ENCODE data around the gene ST6GALNAC5. TPM values are rescaled to one million over a fixed set of nuclear protein-coding genes. Genes with fewer than 3 reads are reported as not detected.

Gene ST6GALNAC5
- total and polyA plus RNA-seq, 2 of the 13 experiments (the other 11 are each of a cell fraction or from before 2014, with no cell fraction given) = not detected

DNA sequence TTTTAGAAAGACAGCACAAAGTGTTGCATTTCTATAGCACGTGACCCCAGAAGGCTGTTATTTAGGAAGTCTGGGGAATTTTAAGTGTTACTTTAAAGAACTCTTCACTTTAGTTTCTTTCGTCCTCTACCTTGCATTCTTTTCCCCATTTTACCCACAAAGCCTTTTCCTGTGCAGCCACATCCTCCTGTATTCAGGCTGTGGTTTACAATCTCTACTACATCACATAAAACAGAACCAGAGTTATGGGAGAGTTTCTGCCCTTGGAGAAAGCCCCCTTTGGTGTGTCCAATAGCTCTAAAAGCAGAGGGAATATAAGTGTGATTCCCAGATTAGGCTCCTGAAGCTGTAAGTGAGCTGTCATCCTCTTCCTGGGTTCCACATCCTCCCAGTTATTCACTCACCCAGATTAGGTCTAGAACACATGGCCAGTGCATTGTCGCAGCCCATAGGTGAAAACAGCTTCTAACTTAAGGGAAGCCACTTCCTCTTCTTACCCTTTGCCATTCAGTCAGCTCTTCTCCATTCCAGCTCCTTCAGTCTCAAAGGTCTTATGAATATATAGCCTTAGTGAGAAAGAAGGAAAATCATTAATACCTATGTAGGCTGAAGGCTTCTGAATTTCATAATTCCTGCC, 180.8 kb downstream of the ST6GALNAC5 start:
- Histone ChIP-seq H3K27ac (ENCODE audit: extremely low read length, insufficient read depth, low read length) (no peak overlapping the region), H3K36me3 (replicated peaks in 1 of 2; ENCODE audit: control insufficient read depth in 1 of 2, insufficient read depth in 2 of 2, low read length in 2 of 2) (no peaks in the 10 kb centered on the region), H3K4me3 (replicated peaks in 1 of 3; ENCODE audit: insufficient read depth in 1 of 3, low read depth in 2 of 3, low read length in 3 of 3) (no peak overlapping the region), H3K79me2 (ENCODE audit: insufficient read depth, low read length) (no peaks in the 10 kb centered on the region), H3K4me2 (ENCODE audit: low read depth, low read length) (no peak overlapping the region), H3K9me3 (ENCODE audit: low read length) (no peaks in the 10 kb centered on the region), H3K4me1 (ENCODE audit: insufficient read depth, low read length) (no peaks in the 10 kb centered on the region), H3K27me3 (ENCODE audit: control insufficient read depth in 1 of 2, insufficient read depth in 2 of 2, low read length in 2 of 2) (no peaks in the 10 kb centered on the region; a peak in 1 of 5 replicates), H2AFZ (ENCODE audit: low read length) (no peak overlapping the region), H4K20me1 (ENCODE audit: insufficient read depth, low read length) (no peaks in the 10 kb centered on the region), H3K9ac (ENCODE audit: insufficient read depth, low read depth, low read length) (no peak overlapping the region)
- POLR2A ChIA-PET = no interaction called here
- CTCF ChIA-PET (ENCODE audit: low intra/inter-chr PET ratio, low total read pairs) = no interaction called here
- DNase-seq (ENCODE audit: low spot score) (no peak), FAIRE-seq (no peak), ATAC-seq (no peak)
- in situ Hi-C loops (cut with HindIII; ENCODE audit: extremely low pct_ligation_motif_present, low pct_unique_long_range_greater_than_20kb) = no loop called here
- WGBS (ENCODE audit: low lambda C conversion rate) = 10% methylated on average over 3 of the region's 3 CpGs
- intact Hi-C loops (cut with micrococcal nuclease; ENCODE audit: unreplicated experiment) = no loop called here
- no TSS peak for BruUV-seq (replicated peaks)
- TF ChIP-seq MEF2D (CRISPR knock-in tag; IDR thresholded peaks at IDR 0.05) = no peak
- no peak for TF ChIP-seq MXI1 (IDR thresholded peaks at IDR 0.05; ENCODE audit: borderline replicate concordance, low read depth, low read length)
- TF ChIP-seq, protein P1, sequence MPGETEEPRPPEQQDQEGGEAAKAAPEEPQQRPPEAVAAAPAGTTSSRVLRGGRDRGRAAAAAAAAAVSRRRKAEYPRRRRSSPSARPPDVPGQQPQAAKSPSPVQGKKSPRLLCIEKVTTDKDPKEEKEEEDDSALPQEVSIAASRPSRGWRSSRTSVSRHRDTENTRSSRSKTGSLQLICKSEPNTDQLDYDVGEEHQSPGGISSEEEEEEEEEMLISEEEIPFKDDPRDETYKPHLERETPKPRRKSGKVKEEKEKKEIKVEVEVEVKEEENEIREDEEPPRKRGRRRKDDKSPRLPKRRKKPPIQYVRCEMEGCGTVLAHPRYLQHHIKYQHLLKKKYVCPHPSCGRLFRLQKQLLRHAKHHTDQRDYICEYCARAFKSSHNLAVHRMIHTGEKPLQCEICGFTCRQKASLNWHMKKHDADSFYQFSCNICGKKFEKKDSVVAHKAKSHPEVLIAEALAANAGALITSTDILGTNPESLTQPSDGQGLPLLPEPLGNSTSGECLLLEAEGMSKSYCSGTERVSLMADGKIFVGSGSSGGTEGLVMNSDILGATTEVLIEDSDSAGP (CRISPR knock-in tag; IDR thresholded peaks at IDR 0.05; ENCODE audit: borderline replicate concordance) = no peak
- TF ChIP-seq ZNF235 (CRISPR knock-in tag; IDR thresholded peaks at IDR 0.05; ENCODE audit: borderline replicate concordance) = no peak
- no peak for TF ChIP-seq NFYC (CRISPR knock-in tag; IDR thresholded peaks at IDR 0.05)
- TF ChIP-seq ATF4 (CRISPR knock-in tag; IDR thresholded peaks at IDR 0.05) = no peak
- no peak for TF ChIP-seq NPAS2 (CRISPR knock-in tag; IDR thresholded peaks at IDR 0.05; ENCODE audit: borderline replicate concordance)

Measured in HepG2 (cell line).